Left hindlimb (tissue), 1 donor: Measurements from ENCODE around the gene TIGIT.

Source experiments
- DNase-seq: peaks from one replicate; pipeline ENCODE4 v3.0.0-alpha.2; 2018

The TIGIT gene

GRCh38 chr3:114355653-114356052 is 61.8 kb downstream of the TIGIT start:
- no peak for DNase-seq

- DNase-seq, result no peak
These were observed 62.2 kb downstream of the TIGIT start for GRCh38 chr3:114356066-114356465.

- no peak for DNase-seq
These were observed 62.7 kb downstream of the TIGIT start for GRCh38 chr3:114356525-114356924.
